ENCODE measurements around the gene CRYBA2.

CRYBA2 gene

GRCh38 chr2:219001577-219002394, 8.6 kb upstream of the CRYBA2 start:
- TF ChIP-seq TAF1 (IDR thresholded peaks at IDR 0.05; ENCODE audit: borderline replicate concordance, insufficient read depth, low read length) = no peak
- no peak for TF ChIP-seq SIN3A (IDR thresholded peaks at IDR 0.05; ENCODE audit: borderline replicate concordance, insufficient read depth, low read length)
- TF ChIP-seq POLR2AphosphoS5 (IDR thresholded peaks at IDR 0.05; ENCODE audit: low read depth, low read length) = no peak
- TF ChIP-seq FOXP2 (optimal IDR thresholded peaks at IDR 0.05; ENCODE audit: borderline replicate concordance, extremely low read depth, extremely low read length, insufficient read depth) = no peak
- TF ChIP-seq, protein P1, sequence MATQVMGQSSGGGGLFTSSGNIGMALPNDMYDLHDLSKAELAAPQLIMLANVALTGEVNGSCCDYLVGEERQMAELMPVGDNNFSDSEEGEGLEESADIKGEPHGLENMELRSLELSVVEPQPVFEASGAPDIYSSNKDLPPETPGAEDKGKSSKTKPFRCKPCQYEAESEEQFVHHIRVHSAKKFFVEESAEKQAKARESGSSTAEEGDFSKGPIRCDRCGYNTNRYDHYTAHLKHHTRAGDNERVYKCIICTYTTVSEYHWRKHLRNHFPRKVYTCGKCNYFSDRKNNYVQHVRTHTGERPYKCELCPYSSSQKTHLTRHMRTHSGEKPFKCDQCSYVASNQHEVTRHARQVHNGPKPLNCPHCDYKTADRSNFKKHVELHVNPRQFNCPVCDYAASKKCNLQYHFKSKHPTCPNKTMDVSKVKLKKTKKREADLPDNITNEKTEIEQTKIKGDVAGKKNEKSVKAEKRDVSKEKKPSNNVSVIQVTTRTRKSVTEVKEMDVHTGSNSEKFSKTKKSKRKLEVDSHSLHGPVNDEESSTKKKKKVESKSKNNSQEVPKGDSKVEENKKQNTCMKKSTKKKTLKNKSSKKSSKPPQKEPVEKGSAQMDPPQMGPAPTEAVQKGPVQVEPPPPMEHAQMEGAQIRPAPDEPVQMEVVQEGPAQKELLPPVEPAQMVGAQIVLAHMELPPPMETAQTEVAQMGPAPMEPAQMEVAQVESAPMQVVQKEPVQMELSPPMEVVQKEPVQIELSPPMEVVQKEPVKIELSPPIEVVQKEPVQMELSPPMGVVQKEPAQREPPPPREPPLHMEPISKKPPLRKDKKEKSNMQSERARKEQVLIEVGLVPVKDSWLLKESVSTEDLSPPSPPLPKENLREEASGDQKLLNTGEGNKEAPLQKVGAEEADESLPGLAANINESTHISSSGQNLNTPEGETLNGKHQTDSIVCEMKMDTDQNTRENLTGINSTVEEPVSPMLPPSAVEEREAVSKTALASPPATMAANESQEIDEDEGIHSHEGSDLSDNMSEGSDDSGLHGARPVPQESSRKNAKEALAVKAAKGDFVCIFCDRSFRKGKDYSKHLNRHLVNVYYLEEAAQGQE (IDR thresholded peaks at IDR 0.05; ENCODE audit: insufficient read depth in 1 of 2, low read depth in 2 of 2, low read length in 2 of 2) = no peak

DNA sequence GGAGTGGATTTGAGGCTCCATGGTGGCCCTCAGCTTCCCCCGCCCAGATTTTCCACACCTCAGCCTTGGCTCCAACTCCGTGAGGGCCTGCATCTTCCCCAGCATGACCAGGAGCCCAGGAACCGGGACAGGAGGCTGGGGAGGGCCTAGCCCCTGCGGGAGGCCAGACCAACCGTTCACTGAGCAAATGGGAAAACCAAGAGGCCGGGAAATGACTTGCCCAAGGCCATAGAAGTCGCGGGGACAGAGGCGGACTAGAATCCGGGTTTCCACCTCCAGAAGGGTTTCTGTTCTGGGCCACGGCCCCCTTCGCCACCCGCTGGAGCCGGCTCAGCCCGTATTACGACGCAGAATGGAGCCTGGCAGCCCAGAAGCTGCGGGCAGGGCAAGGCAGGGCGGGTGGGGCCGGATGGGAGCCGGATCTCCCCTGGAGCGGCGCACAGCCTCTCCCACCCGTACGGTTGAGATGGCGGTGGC, 7.9 kb upstream of the CRYBA2 start:
- TF ChIP-seq FOXP2 (optimal IDR thresholded peaks at IDR 0.05; ENCODE audit: borderline replicate concordance, extremely low read depth, extremely low read length, insufficient read depth) = no peak
- TF ChIP-seq, protein P1 (IDR thresholded peaks at IDR 0.05; ENCODE audit: insufficient read depth in 1 of 2, low read depth in 2 of 2, low read length in 2 of 2) = no peak
- TF ChIP-seq TAF1 (IDR thresholded peaks at IDR 0.05; ENCODE audit: borderline replicate concordance, insufficient read depth, low read length) = no peak
- no peak for TF ChIP-seq POLR2AphosphoS5 (IDR thresholded peaks at IDR 0.05; ENCODE audit: low read depth, low read length)
- TF ChIP-seq SIN3A (IDR thresholded peaks at IDR 0.05; ENCODE audit: borderline replicate concordance, insufficient read depth, low read length) = no peak

GRCh38 chr2:219000569-219000960, 7.3 kb upstream of the CRYBA2 start:
- TF ChIP-seq SIN3A (IDR thresholded peaks at IDR 0.05; ENCODE audit: borderline replicate concordance, insufficient read depth, low read length) = no peak
- no peak for TF ChIP-seq FOXP2 (optimal IDR thresholded peaks at IDR 0.05; ENCODE audit: borderline replicate concordance, extremely low read depth, extremely low read length, insufficient read depth)
- TF ChIP-seq POLR2AphosphoS5 (IDR thresholded peaks at IDR 0.05; ENCODE audit: low read depth, low read length) = no peak
- TF ChIP-seq, protein P1 (IDR thresholded peaks at IDR 0.05; ENCODE audit: insufficient read depth in 1 of 2, low read depth in 2 of 2, low read length in 2 of 2) = no peak
- no peak for TF ChIP-seq TAF1 (IDR thresholded peaks at IDR 0.05; ENCODE audit: borderline replicate concordance, insufficient read depth, low read length)

DNA sequence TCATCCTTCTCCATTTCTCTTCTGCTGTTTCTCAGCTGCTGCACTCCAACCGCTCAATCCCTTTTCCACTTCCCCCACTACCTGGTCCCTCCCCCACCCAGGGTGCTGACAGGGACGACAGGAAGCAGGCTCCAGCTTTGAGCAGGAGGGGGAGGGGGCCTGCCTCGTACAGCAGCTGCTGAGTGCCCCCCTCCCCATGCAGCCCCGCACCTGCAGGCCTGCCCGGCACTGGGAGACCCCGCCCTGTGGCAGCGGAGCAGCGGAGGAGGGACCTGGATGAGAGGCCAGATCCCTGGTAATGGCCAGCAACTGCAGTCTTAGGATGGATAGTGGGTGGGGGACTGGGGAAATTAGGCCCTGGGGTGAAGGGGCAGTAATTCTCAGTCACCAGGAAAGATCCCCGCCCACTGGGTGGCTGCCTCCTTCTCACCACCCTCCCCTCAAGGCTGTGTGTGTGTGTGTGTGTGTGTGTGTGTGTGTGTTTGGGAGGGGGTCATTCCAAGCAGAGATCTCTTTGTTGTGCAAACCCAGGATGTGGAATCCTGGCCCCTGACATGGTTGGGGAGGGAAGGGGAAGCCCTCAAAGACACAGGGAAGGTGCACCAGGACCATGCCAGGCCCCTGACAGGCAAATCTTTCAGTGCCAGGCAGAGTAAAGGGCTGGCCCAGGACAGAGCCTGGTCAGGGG, 6.8 kb upstream of the CRYBA2 start:
- TF ChIP-seq POLR2AphosphoS5 (IDR thresholded peaks at IDR 0.05; ENCODE audit: low read depth, low read length) (no peak), FOXP2 (optimal IDR thresholded peaks at IDR 0.05; ENCODE audit: borderline replicate concordance, extremely low read depth, extremely low read length, insufficient read depth) (no peak), SIN3A (IDR thresholded peaks at IDR 0.05; ENCODE audit: borderline replicate concordance, insufficient read depth, low read length) (no peak), TAF1 (IDR thresholded peaks at IDR 0.05; ENCODE audit: borderline replicate concordance, insufficient read depth, low read length) (no peak)
- TF ChIP-seq, protein P1 (IDR thresholded peaks at IDR 0.05; ENCODE audit: insufficient read depth in 1 of 2, low read depth in 2 of 2, low read length in 2 of 2) = no peak

Data from PFSK-1 (cell line).